ENCODE data around the gene CPAMD8.

The CPAMD8 gene

GRCh38 chr19:17069193-17069592, 42.6 kb upstream of the CPAMD8 start:
- H3K9me3 ChIP-seq (replicated peaks in 1 of 11) = peaks cover 0 to 2% (median 0%) of the 10 kb centered on the region in 11 experiments; a peak in 1 of 22 replicates
- H3K4me3 ChIP-seq = no peak overlapping the region
- H3K9ac ChIP-seq = peak overlapping the region in 3 of 11 experiments; percentile 44 to 54 (median 50); a peak in 4 of 22 replicates
- H3K4me2 ChIP-seq = peak overlapping the region; percentile 29 to 68 (median 53); a peak in 16 of 22 replicates
- peaks cover 0 to 50% (median 14%) of the 10 kb centered on the region in 11 experiments; a peak in 12 of 22 replicates for H4K20me1 ChIP-seq
- no peak for TF ChIP-seq Cebpa-rat (IDR thresholded peaks at IDR 0.05)
- no peaks in the 10 kb centered on the region for H3K27me3 ChIP-seq
- H3K27ac ChIP-seq = peak overlapping the region in 3 of 11 experiments; percentile 30 to 34 (median 34); a peak in 2 of 22 replicates
- H3K36me3 ChIP-seq = peaks cover 26 to 86% (median 73%) of the 10 kb centered on the region in 11 experiments
- H3K4me1 ChIP-seq = peaks cover 54 to 84% (median 69%) of the 10 kb centered on the region in 10 experiments

GRCh38 chr19:17063428-17063827, 36.8 kb upstream of the CPAMD8 start:
- Histone ChIP-seq H3K4me1 (peaks cover 20 to 49% (median 26%) of the 10 kb centered on the region in 10 experiments), H3K9ac (no peak overlapping the region), H3K27me3 (no peaks in the 10 kb centered on the region), H4K20me1 (peaks cover 0 to 16% (median 5%) of the 10 kb centered on the region in 11 experiments; a peak in 8 of 22 replicates), H3K36me3 (peaks cover 26 to 91% (median 84%) of the 10 kb centered on the region in 11 experiments; a peak in 21 of 22 replicates), H3K4me3 (no peak overlapping the region), H3K9me3 (replicated peaks in 1 of 11) (peaks cover 0 to 4% (median 0%) of the 10 kb centered on the region in 11 experiments; a peak in 1 of 22 replicates), H3K27ac (no peak overlapping the region), H3K4me2 (no peak overlapping the region)
- TF ChIP-seq Cebpa-rat (IDR thresholded peaks at IDR 0.05) = no peak

- H3K36me3 ChIP-seq = peaks cover 34 to 99% (median 93%) of the 10 kb centered on the region in 11 experiments; a peak in 21 of 22 replicates
- 0 out of 22 replicates have a peak overlapping the region, but pooled peaks of 1 of the 11 experiments have one; percentile 32 for H3K9ac ChIP-seq
- no peak for TF ChIP-seq Cebpa-rat (IDR thresholded peaks at IDR 0.05)
Measured at GRCh38 chr19:17061691-17062090, 35.1 kb upstream of the CPAMD8 start.

GRCh38 chr19:17061205-17061604, 34.6 kb upstream of the CPAMD8 start:
- Histone ChIP-seq H3K4me1 (peaks cover 10 to 33% (median 16%) of the 10 kb centered on the region in 10 experiments), H3K9ac (0 out of 22 replicates have a peak overlapping the region, but pooled peaks of 1 of the 11 experiments have one; percentile 32), H3K27ac (no peak overlapping the region; a peak in 1 of 22 replicates), H3K36me3 (peaks cover 34 to 97% (median 88%) of the 10 kb centered on the region in 11 experiments; a peak in 21 of 22 replicates), H4K20me1 (peaks cover 0 to 24% (median 6%) of the 10 kb centered on the region in 11 experiments; a peak in 8 of 22 replicates), H3K4me2 (peak overlapping the region in 3 of 11 experiments; percentile 43 to 64 (median 58); a peak in 6 of 22 replicates), H3K9me3 (replicated peaks in 1 of 11) (peaks cover 0 to 4% (median 0%) of the 10 kb centered on the region in 11 experiments; a peak in 1 of 22 replicates), H3K27me3 (no peaks in the 10 kb centered on the region), H3K4me3 (no peak overlapping the region)
- TF ChIP-seq Cebpa-rat (IDR thresholded peaks at IDR 0.05) = no peak

More at GRCh38 chr19:17061691-17062090, 35.1 kb upstream of the CPAMD8 start:
- no peak overlapping the region for H3K27ac ChIP-seq
- H3K4me1 ChIP-seq = peaks cover 8 to 33% (median 16%) of the 10 kb centered on the region in 10 experiments
- peaks cover 0 to 23% (median 5%) of the 10 kb centered on the region in 11 experiments; a peak in 8 of 22 replicates for H4K20me1 ChIP-seq
- no peak overlapping the region for H3K4me3 ChIP-seq
- H3K27me3 ChIP-seq = no peaks in the 10 kb centered on the region
- H3K4me2 ChIP-seq = peak overlapping the region in 3 of 11 experiments; percentile 43 to 64 (median 58); a peak in 2 of 22 replicates
- H3K9me3 ChIP-seq (replicated peaks in 1 of 11) = peaks cover 0 to 4% (median 0%) of the 10 kb centered on the region in 11 experiments; a peak in 1 of 22 replicates

GRCh38 chr19:17060802-17061201, 34.2 kb upstream of the CPAMD8 start:
- peak overlapping the region in 3 of 11 experiments; percentile 43 to 64 (median 58); a peak in 6 of 22 replicates for H3K4me2 ChIP-seq
- H3K9ac ChIP-seq = no peak overlapping the region
- H3K36me3 ChIP-seq = peaks cover 34 to 93% (median 84%) of the 10 kb centered on the region in 11 experiments; a peak in 21 of 22 replicates
- peaks cover 0 to 28% (median 10%) of the 10 kb centered on the region in 11 experiments; a peak in 9 of 22 replicates for H4K20me1 ChIP-seq
- no peaks in the 10 kb centered on the region for H3K27me3 ChIP-seq
- H3K4me3 ChIP-seq = no peak overlapping the region
- peaks cover 12 to 37% (median 19%) of the 10 kb centered on the region in 10 experiments for H3K4me1 ChIP-seq
- H3K9me3 ChIP-seq (replicated peaks in 1 of 11) = peaks cover 0 to 4% (median 0%) of the 10 kb centered on the region in 11 experiments; a peak in 1 of 22 replicates
- no peak overlapping the region for H3K27ac ChIP-seq
- TF ChIP-seq Cebpa-rat (IDR thresholded peaks at IDR 0.05) = no peak

GRCh38 chr19:17058236-17058635, 31.6 kb upstream of the CPAMD8 start:
- Histone ChIP-seq H3K9me3 (replicated peaks in 1 of 11) (no peaks in the 10 kb centered on the region), H3K4me3 (no peak overlapping the region), H3K4me1 (peaks cover 25 to 44% (median 34%) of the 10 kb centered on the region in 10 experiments), H3K4me2 (no peak overlapping the region), H3K36me3 (peaks cover 39 to 90% (median 78%) of the 10 kb centered on the region in 11 experiments; a peak in 21 of 22 replicates), H3K27me3 (no peaks in the 10 kb centered on the region), H4K20me1 (peaks cover 0 to 24% (median 9%) of the 10 kb centered on the region in 11 experiments; a peak in 11 of 22 replicates), H3K9ac (no peak overlapping the region), H3K27ac (0 out of 22 replicates have a peak overlapping the region, but pooled peaks of 1 of the 11 experiments have one; percentile 10)
- no peak for TF ChIP-seq Cebpa-rat (IDR thresholded peaks at IDR 0.05)

GRCh38 chr19:17055636-17056035, 29.0 kb upstream of the CPAMD8 start:
- Histone ChIP-seq H3K27me3 (no peaks in the 10 kb centered on the region), H3K4me2 (peak overlapping the region; percentile 75 to 95 (median 85)), H3K4me3 (peak overlapping the region in 6 of 10 experiments; percentile 3 to 24 (median 19); a peak in 3 of 20 replicates), H3K4me1 (peaks cover 20 to 59% (median 51%) of the 10 kb centered on the region in 10 experiments), H3K9ac (peak overlapping the region in 10 of 11 experiments; percentile 3 to 51 (median 45); a peak in 15 of 22 replicates), H3K36me3 (peaks cover 56 to 89% (median 77%) of the 10 kb centered on the region in 11 experiments; a peak in 21 of 22 replicates), H3K9me3 (replicated peaks in 1 of 11) (no peaks in the 10 kb centered on the region), H3K27ac (peak overlapping the region in 8 of 11 experiments; percentile 0 to 65 (median 43); a peak in 14 of 22 replicates), H4K20me1 (peaks cover 0 to 27% (median 9%) of the 10 kb centered on the region in 11 experiments; a peak in 10 of 22 replicates)
- TF ChIP-seq Cebpa-rat (IDR thresholded peaks at IDR 0.05) = no peak

- Histone ChIP-seq H3K9me3 (replicated peaks in 1 of 11) (no peaks in the 10 kb centered on the region), H3K36me3 (peaks cover 64 to 89% (median 77%) of the 10 kb centered on the region in 11 experiments), H3K9ac (no peak overlapping the region), H3K27ac (no peak overlapping the region), H4K20me1 (peaks cover 0 to 27% (median 9%) of the 10 kb centered on the region in 11 experiments; a peak in 10 of 22 replicates), H3K27me3 (no peaks in the 10 kb centered on the region), H3K4me2 (peak overlapping the region in 4 of 11 experiments; percentile 18 to 39 (median 27); a peak in 2 of 22 replicates), H3K4me3 (no peak overlapping the region), H3K4me1 (peaks cover 13 to 59% (median 51%) of the 10 kb centered on the region in 10 experiments)
- no peak for TF ChIP-seq Cebpa-rat (IDR thresholded peaks at IDR 0.05)
Measured at GRCh38 chr19:17054746-17055145, 28.1 kb upstream of the CPAMD8 start.

All from BLaER1 treated with 17β-estradiol and CSF1 and Interleukin-3, amounts not matched to agents 10 nM and 100 nM (cell line).